ENCODE results near the gene PRKCD.

PRKCD gene

DNA sequence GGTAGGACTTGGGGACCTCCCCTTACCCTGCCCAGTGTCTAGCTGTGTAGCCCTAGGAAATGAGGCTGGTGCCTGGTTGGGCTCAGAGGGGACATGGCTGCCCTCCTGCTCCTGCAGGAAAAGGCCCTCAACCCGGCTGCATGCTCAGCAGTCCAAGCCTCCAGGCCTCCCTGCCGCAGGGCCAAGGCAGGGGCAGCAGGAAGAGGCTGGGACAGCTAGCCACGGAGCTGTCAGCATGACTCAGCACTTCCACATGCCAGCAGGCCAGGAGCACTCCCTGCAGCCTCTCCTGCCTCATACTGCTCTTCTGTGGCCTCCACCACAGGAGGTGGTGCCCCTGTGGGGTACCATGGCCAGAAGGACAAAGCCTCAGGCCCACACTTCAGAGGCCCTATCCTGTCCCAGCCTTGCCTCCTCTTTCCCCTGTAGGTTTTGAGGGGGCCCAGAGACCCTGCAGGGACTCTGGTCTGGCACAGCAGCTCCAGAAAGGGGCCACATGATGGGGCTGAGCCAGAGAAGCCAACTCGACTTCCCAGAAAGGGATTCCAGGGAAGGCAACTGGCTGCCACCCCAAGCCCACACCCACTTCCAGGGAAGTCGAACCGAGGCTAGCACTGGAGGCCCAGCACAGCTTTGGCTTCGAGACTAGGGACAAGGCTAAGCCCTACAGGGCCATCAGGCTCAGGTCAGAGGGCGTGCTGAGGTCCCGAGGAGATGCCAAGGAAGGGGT is 75.3 kb downstream of the PRKCD start:
- H3K4me3 ChIP-seq (ENCODE audit: low read depth, low read length): no peak overlapping the region
- no peaks in the 10 kb centered on the region for H3K4me1 ChIP-seq
- no peaks in the 10 kb centered on the region for H3K27me3 ChIP-seq (ENCODE audit: control insufficient read depth, insufficient read depth, low read length)
- no peaks in the 10 kb centered on the region for H3K79me2 ChIP-seq
- TF ChIP-seq, protein P1, sequence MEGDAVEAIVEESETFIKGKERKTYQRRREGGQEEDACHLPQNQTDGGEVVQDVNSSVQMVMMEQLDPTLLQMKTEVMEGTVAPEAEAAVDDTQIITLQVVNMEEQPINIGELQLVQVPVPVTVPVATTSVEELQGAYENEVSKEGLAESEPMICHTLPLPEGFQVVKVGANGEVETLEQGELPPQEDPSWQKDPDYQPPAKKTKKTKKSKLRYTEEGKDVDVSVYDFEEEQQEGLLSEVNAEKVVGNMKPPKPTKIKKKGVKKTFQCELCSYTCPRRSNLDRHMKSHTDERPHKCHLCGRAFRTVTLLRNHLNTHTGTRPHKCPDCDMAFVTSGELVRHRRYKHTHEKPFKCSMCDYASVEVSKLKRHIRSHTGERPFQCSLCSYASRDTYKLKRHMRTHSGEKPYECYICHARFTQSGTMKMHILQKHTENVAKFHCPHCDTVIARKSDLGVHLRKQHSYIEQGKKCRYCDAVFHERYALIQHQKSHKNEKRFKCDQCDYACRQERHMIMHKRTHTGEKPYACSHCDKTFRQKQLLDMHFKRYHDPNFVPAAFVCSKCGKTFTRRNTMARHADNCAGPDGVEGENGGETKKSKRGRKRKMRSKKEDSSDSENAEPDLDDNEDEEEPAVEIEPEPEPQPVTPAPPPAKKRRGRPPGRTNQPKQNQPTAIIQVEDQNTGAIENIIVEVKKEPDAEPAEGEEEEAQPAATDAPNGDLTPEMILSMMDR (IDR thresholded peaks at IDR 0.05): no peak
- no peak overlapping the region for H2AFZ ChIP-seq
- no peak overlapping the region for H3K4me2 ChIP-seq (ENCODE audit: low read length)
- no peak overlapping the region for H3K27ac ChIP-seq
- no peaks in the 10 kb centered on the region for H3K9me3 ChIP-seq (ENCODE audit: control insufficient read depth, low read length)
- no peaks in the 10 kb centered on the region for H3K36me3 ChIP-seq (ENCODE audit: control insufficient read depth, insufficient read depth, low read length)
- no peak overlapping the region for H3K9ac ChIP-seq

DNA sequence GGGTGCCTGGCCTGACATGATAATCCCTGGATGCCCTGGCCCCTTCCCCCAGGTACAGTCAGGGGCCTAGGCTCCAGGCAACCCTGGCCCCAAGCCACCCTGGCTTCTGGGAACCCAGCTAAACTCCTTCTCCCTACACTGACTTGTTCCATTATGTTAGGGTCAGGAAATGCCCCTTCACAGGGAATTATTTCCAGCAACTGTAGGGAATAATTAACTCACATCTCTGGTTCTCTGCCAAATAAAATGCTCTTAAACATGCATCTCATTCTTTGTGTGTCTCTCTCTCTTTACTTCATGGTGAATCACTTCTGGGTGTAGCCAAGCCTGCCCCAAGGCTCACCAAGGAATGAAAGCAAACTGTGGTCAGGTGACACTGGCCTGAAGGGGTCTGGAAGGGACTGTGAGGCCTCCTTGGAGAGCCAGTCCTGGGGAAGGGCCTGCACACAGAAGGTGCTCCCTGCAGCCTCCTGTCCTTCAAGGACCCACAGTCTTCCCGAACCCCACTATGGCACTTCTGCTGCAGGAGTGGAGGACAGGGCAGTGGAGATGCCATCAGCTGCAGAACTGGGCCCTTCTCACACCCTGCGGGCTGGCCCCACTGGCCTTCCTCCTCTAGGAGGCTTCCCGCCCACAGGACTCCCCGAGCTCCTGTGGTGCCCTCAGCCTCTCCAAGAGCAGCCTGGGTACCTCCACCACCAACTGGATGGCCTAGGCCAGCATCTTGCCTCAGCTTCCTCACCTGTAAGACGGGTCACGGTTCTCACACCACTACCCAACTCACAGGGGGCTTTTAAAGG is 77.2 kb downstream of the PRKCD start:
- Histone ChIP-seq H3K27me3 (ENCODE audit: control insufficient read depth, insufficient read depth, low read length) (no peaks in the 10 kb centered on the region), H3K9ac (no peak overlapping the region), H3K79me2 (no peaks in the 10 kb centered on the region), H3K4me1 (no peaks in the 10 kb centered on the region), H2AFZ (no peak overlapping the region), H3K9me3 (ENCODE audit: control insufficient read depth, low read length) (no peaks in the 10 kb centered on the region), H3K36me3 (ENCODE audit: control insufficient read depth, insufficient read depth, low read length) (no peaks in the 10 kb centered on the region), H3K4me2 (ENCODE audit: low read length) (no peak overlapping the region), H3K4me3 (ENCODE audit: low read depth, low read length) (no peak overlapping the region), H3K27ac (no peak overlapping the region)
- TF ChIP-seq, protein P1 (IDR thresholded peaks at IDR 0.05): no peak

DNA sequence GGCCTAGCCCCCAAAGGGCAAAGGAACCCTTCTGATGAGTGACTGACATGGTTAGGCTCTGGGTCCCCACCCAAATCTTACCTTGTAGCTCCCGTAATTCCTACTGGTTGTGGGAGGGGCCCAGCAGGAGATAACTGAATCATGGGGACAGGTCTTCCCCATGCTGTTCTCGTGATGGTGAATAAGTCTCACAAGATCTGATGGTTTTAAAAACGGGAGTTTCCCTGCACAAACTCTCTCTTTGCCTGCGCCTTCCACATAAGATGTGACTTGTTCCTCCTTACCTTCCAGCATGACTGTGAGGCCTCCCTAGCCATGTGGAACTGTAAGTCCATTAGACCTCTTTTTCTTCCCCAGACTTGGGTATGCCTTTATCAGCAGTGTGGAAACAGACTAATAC is 77.9 kb downstream of the PRKCD start:
- TF ChIP-seq, protein P1 (IDR thresholded peaks at IDR 0.05): no peak
- H3K4me1 ChIP-seq: no peaks in the 10 kb centered on the region

DNA sequence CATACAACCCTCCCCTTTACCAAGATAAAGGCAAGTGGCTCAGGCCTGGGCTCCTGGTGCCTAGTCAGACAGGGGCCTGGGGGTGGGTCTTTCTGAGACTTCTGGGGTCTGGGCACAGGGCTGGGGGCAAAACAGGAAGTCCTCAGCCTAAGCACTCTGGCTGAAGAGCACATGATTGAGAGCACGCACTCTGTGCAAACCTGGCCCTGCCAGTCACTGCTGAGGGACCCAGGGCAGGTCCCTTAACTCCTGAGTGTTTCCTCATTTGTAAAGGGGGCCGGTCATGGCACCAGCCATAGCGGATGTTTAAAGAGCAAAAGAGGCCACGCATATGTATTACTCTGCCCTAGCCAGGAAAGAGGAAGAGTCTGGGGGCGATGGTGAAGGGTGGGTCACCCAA is 78.8 kb downstream of the PRKCD start:
- Histone ChIP-seq H3K27me3 (ENCODE audit: control insufficient read depth, insufficient read depth, low read length) (no peaks in the 10 kb centered on the region), H3K36me3 (ENCODE audit: control insufficient read depth, insufficient read depth, low read length) (no peaks in the 10 kb centered on the region), H3K4me1 (no peaks in the 10 kb centered on the region), H3K27ac (no peak overlapping the region), H3K4me2 (ENCODE audit: low read length) (no peak overlapping the region), H3K9me3 (ENCODE audit: control insufficient read depth, low read length) (no peaks in the 10 kb centered on the region), H3K79me2 (peaks cover 4% of the 10 kb centered on the region), H3K4me3 (ENCODE audit: low read depth, low read length) (no peak overlapping the region), H2AFZ (no peak overlapping the region), H3K9ac (no peak overlapping the region)
- TF ChIP-seq, protein P1 (IDR thresholded peaks at IDR 0.05): no peak

More for the DNA sequence above, 77.9 kb downstream of the PRKCD start:
- Histone ChIP-seq H3K79me2 (no peaks in the 10 kb centered on the region), H3K27ac (no peak overlapping the region), H2AFZ (no peak overlapping the region), H3K9ac (no peak overlapping the region), H3K27me3 (ENCODE audit: control insufficient read depth, insufficient read depth, low read length) (no peaks in the 10 kb centered on the region), H3K4me3 (ENCODE audit: low read depth, low read length) (no peak overlapping the region), H3K9me3 (ENCODE audit: control insufficient read depth, low read length) (no peaks in the 10 kb centered on the region), H3K4me2 (ENCODE audit: low read length) (no peak overlapping the region), H3K36me3 (ENCODE audit: control insufficient read depth, insufficient read depth, low read length) (no peaks in the 10 kb centered on the region)

Measured in parathyroid adenoma (tissue), 2 donors.